ENCODE measurements around the gene SMIM38.

DNA sequence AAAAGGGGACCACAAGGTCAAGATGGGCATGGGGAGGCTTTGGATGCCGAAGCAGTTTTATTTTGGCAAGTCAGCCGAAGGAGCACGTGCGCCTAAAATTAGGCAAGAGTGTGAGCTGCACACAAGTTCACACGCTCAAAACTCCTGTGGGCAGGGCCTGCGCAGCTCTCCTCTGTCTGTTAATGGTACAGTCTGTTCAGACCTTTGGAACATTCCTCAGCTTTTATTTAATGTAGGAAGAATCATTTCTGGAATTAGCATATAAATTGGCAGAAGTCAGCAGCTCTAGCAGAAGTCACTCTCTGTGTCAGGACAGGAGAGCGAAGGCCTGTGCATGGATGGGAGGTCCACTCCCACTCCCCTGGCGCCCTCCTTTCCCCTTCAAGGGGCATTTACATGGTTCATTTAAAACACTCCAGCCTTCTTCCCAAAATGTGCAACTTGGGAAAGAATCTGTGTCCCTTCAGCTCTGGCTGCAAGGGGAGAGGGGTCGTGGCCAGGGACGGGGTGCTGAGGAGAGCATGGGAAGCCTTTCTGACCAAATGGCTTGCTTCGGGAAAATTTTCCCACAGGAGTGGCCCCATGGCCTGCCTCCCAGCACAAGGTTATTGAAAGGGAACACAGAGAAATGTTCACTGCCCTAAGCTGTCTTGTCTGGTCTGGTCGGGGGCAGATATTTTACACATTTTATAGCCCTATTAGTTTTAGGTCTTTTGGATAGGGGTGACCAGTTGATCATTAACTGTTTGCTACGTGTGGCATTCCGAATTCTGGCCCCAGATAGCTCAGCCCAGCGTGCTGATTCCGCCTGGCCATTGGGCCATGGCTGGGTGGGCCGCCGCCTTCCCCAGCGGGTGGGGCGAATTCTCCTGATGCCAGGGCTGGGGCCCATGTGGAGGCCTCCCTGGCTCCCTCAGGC, 43.9 kb upstream of the SMIM38 start:
- TF ChIP-seq, protein P1, sequence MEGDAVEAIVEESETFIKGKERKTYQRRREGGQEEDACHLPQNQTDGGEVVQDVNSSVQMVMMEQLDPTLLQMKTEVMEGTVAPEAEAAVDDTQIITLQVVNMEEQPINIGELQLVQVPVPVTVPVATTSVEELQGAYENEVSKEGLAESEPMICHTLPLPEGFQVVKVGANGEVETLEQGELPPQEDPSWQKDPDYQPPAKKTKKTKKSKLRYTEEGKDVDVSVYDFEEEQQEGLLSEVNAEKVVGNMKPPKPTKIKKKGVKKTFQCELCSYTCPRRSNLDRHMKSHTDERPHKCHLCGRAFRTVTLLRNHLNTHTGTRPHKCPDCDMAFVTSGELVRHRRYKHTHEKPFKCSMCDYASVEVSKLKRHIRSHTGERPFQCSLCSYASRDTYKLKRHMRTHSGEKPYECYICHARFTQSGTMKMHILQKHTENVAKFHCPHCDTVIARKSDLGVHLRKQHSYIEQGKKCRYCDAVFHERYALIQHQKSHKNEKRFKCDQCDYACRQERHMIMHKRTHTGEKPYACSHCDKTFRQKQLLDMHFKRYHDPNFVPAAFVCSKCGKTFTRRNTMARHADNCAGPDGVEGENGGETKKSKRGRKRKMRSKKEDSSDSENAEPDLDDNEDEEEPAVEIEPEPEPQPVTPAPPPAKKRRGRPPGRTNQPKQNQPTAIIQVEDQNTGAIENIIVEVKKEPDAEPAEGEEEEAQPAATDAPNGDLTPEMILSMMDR (IDR thresholded peaks at IDR 0.05), result no peak
- TF ChIP-seq ZFX (IDR thresholded peaks at IDR 0.05; ENCODE audit: borderline replicate concordance), result no peak
